Tibial nerve (tissue), 4 donors: ENCODE data around the gene EML1.

Experiments used
- EP300 ChIP-seq, 2 donors: sonication (generic); formaldehyde crosslinking; IDR thresholded peaks; one replicate each; pipeline ENCODE4 v1.6.1; 2017; ENCODE audit warnings: antibody characterized with exemption in 2 of 2, mild to moderate bottlenecking in 1 of 2
- POLR2A ChIP-seq, 2 donors: fragments of 450-650 bp; IDR thresholded peaks; one replicate each; pipeline ENCODE4 v1.6.1; 2017; ENCODE audit warnings: antibody characterized with exemption in 2 of 2, mild to moderate bottlenecking in 2 of 2, moderate library complexity in 2 of 2
- TF ChIP-seq, protein P1 (sequence below), 5 experiments: fragments of 200-600 bp in 3 of 5; fragments of 450-650 bp in 2 of 5; sonication (generic) in 3 of 5; IDR thresholded peaks; one replicate each; pipeline ENCODE4 v1.5.1; 2016 to 2019; ENCODE audit warnings: antibody characterized with exemption in 5 of 5, mild to moderate bottlenecking in 3 of 5, moderate library complexity in 2 of 5

DNA sequence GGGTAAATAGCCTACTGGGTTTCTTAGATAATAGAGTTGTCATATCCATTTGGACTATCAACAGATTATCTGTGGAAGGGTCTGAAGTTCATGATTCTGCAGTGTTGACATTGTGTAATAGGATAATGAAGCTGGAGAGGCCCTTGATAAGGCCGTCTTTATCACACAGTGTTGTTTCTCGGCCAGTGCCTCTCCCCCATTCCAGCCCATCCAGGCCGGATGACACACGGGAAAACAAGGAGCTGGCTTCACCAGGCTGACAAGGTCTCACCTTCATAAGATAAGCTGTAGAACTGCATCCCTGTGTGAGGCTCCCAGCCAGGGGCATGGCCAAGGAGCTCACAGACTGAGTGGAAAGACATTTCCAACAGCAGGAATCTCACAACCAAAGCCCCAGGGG lies 8.7 kb upstream of the EML1 start:
- TF ChIP-seq, protein P1, sequence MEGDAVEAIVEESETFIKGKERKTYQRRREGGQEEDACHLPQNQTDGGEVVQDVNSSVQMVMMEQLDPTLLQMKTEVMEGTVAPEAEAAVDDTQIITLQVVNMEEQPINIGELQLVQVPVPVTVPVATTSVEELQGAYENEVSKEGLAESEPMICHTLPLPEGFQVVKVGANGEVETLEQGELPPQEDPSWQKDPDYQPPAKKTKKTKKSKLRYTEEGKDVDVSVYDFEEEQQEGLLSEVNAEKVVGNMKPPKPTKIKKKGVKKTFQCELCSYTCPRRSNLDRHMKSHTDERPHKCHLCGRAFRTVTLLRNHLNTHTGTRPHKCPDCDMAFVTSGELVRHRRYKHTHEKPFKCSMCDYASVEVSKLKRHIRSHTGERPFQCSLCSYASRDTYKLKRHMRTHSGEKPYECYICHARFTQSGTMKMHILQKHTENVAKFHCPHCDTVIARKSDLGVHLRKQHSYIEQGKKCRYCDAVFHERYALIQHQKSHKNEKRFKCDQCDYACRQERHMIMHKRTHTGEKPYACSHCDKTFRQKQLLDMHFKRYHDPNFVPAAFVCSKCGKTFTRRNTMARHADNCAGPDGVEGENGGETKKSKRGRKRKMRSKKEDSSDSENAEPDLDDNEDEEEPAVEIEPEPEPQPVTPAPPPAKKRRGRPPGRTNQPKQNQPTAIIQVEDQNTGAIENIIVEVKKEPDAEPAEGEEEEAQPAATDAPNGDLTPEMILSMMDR (IDR thresholded peaks at IDR 0.05): no peak
- TF ChIP-seq EP300 (IDR thresholded peaks at IDR 0.05): no peak
- TF ChIP-seq POLR2A (IDR thresholded peaks at IDR 0.05): no peak
